Sigmoid colon (tissue), 3 donors: ENCODE measurements around the gene VANGL1.

ENCODE experiments used
- CTCF ChIP-seq, 4 experiments: fragments of 450-650 bp in 3 of 4; fragments of 200-600 bp in 1 of 4; IDR thresholded peaks; one replicate each; pipeline ENCODE4 v1.5.1; 2016 to 2019; ENCODE audit warnings: antibody characterized with exemption in 4 of 4, mild to moderate bottlenecking in 3 of 4, moderate library complexity in 2 of 4
- POLR2A ChIP-seq, 2 donors: fragments of 450-650 bp; IDR thresholded peaks; one replicate each; pipeline ENCODE4 v1.6.1; 2016; ENCODE audit warnings: antibody characterized with exemption in 2 of 2, mild to moderate bottlenecking in 2 of 2, moderate library complexity in 2 of 2

- TF ChIP-seq POLR2A (IDR thresholded peaks at IDR 0.05) (no peak), CTCF (IDR thresholded peaks at IDR 0.05) (no peak)
Measured at GRCh38 chr1:115652236-115652788, 10.5 kb downstream of the VANGL1 start.
